GM19099 (cell line): ENCODE measurements around the gene SLC25A47.

Experiments
- POLR2A ChIP-seq: IDR thresholded peaks from 3 replicates; pipeline ENCODE4 v1.6.1; 2011; ENCODE audit warnings: low read depth; ENCODE audit not compliant: insufficient read length; ENCODE audit errors: extremely low read depth

The SLC25A47 gene, protein sequence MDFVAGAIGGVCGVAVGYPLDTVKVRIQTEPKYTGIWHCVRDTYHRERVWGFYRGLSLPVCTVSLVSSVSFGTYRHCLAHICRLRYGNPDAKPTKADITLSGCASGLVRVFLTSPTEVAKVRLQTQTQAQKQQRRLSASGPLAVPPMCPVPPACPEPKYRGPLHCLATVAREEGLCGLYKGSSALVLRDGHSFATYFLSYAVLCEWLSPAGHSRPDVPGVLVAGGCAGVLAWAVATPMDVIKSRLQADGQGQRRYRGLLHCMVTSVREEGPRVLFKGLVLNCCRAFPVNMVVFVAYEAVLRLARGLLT

DNA sequence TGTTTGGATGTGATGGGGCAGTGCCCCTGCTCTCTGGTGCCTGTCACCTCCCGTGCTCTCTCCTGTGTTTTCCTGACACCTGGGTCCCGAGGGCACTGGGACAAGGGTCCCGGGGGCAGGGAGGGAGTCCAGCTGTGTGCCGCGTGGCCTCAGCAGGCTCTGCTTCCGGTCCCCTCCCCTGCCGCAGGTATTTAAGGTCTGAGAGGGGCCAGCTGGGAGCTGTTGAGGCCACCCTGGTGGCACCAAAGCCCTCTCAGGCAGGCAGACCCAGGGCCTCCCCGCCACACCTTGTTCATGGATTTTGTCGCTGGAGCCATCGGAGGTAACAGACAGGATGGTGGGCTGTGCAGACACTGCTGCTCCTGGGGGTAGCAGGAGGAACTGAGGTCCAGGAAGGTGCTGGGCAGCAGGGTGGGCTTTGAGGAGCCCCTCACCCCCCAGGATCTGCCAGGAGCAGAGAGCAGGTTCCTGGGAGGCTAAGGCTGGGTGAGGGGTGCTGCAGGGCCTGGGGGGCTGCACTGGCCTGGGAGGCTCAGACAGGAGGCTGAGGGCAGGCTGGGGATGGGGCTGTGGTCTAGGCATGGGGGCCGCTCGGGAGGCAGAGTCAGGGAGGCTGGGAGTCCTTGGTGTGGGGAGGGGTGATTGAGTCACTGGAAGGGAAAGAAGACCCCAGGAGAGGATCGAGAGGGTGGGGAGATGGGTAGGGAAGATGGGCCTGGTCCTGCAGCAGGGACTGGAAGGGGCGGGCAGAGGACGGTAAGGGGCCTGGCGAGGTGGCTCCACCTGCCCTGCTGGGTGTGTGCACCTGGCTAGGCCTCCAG, at the start of gene SLC25A47:
SLC25A47 (plus strand) TSS at position 219 of the 821 bp plus-strand sequence; CDS start at position 295, 76 bp downstream.
- TF ChIP-seq POLR2A, result no peak

DNA sequence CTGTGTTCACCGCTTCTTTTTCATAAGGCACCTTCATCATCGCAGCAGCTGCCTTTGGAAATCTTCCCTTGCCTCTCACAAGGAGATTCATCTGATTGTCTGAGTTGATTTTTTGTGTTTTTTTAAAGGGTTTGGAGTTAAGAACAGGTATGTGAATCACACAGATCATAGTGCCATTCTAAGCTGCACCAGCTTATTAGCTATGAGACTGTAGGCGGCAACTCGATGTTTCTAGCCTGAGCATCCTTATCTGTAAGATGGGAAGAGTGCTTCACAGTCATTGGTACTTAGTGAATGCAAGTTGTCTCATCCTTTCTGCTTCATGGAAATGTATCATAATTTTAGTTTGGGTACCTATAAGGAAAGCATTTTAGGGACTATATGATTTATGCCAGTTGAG, 48.9 kb upstream of the SLC25A47 start:
- TF ChIP-seq POLR2A, result no peak

DNA sequence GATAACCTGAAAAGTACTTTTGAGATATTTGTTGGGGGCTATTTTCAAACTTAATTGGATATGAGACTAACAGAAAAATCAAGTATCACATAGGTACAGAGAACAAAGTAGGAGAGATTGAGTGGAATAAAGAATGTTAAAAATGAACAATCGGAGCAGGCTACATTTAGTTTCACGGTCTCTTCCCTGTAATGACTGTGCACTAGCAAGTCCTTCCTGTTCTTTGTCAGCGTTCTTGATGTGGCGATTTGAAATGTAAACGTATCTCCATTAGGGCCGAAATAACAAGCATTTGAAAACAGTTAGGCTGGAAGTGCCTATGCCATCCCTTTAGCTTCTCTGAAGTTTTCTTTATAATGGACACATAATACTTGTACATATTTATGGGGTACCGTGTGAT, 47.9 kb upstream of the SLC25A47 start:
- no peak for TF ChIP-seq POLR2A

DNA sequence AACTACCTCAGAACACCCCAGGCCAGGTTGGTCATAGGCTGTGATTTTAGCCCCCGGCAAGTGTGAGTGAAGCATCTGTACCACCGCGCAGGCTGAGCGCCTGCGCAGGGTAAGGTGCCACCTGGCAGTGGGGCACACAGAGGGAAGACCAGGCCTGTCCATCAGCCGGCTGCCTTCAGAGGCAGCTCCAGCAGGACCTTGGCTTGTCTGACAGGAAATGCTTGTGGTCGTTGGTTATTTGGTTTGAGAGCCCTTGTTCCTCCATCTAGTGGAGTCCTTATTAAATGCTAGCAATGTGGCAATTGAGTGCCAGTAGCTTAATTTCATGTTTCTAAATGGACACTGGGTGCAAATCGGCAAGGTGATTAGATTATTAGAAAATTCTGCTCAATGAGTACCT, 44.4 kb upstream of the SLC25A47 start:
- TF ChIP-seq POLR2A, result no peak

DNA sequence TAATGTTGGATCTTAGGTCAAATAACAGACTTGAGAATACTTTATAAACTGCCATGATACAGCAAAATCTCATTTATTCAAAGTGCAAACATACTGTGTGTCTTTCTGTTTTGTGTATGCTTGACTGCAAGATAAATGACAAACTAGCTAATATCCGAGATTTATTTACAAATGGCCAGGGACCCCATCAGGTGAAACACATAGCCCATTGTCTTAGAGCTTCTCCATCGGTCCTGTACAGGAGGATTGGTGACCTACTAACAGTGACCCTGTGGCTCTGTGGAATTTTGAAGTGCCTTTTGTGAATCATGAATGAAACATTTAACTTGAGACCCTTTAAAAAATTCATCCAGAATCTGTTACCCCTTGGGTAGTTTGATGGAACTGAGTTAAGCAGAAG, 44.0 kb upstream of the SLC25A47 start:
- no peak for TF ChIP-seq POLR2A

DNA sequence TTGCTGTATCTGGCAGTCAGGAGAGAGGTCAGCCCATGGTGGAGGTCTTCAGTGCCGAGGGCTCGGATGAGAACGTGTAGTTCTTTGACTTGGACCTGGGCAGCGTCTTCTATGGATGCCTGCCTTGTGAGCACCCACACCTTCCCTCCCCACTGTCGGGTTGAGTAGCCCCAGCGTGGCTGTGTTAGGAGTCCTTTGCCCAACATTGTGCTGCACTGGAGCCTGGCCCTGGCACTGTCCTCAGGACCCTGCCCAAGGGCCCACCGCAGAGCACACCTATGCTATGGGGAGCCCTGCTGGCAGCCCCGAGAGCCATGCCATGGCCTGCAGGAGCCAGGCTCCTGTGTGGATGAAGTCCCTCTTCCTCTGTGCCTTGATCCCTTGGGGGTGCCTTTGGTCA, 43.6 kb upstream of the SLC25A47 start:
- TF ChIP-seq POLR2A, result no peak

DNA sequence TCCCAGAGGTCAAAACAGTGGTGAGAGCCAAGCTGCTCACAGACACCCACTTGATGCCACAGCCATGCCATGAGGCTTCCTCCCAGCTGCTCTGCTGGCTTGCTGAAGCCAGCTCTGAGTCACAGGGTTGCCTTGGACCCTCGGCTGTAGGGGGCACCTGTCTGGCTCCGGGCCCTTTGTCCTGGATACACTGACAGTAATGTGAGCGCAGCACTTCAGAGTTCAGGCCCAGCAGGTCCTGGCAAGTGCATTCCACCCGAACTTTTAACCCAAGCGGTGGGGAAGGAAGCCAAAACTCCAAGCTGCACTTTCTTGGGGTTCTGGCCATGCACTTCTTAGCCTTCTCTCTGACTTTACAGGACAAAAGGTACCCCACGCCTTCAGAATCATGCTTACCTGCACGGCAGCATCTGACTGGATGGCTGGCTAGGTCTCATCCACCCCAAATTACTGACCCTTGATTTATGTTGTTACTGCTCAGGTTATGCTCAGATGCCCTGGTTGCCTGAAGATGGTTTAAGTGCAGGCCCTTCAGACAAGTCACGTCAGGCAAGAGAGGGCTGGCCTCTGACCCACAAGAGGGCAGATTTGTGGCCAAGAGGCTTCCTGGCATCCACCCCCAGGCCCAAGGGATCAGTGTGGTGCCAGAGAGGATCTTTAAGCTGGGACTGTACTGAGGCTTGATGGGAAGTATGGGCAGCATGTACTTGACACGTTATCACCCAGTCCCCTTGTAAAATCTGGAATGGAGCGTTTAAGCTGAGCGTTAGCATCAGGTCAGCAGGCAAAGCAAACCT, 41.7 kb upstream of the SLC25A47 start:
- TF ChIP-seq POLR2A, result no peak

DNA sequence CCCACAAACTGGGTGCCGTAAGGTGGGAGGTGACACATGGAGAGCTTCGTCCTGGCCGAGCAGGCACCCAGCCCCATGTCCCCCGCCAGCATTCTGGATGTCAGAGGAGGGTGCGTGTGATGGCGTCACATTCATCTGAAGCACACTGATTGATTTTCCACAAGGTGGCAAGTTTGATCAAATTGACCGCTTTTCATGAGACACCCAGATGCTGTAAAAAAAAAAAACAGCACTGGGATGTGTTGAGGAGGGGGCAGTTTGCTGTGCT, 41.1 kb upstream of the SLC25A47 start:
- TF ChIP-seq POLR2A, result no peak

DNA sequence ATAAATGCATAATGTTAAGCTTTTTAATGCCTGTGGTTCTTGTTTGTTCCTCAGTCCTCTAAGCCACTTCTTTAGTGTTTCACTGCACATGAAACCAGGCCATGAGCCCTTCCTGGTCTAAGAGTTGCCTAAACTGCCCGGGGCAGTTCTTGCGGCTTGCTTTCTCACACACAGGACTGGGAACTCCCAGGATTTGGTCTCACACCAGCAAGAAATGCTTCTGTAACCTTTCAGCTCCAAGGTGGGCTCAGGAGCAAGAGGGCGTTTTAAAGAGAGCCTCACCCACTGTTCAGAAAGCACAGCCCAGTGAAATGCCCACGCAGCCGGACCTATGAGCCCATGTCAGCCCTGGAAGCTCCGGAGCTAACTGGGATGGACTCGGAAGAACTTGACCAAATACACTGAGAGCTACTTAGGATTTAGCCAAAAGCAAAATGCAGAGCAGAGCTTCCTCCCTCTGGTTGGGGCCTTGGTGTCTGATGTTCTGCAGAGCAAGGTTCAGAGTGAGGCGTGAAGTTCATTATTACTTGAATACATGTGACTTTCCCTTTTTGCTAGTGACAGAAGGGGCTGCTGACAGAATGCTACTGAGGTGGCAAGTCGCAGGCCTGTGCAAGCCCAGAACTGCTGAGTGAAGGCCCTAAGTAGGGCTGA, 40.2 kb upstream of the SLC25A47 start:
- TF ChIP-seq POLR2A, result no peak

DNA sequence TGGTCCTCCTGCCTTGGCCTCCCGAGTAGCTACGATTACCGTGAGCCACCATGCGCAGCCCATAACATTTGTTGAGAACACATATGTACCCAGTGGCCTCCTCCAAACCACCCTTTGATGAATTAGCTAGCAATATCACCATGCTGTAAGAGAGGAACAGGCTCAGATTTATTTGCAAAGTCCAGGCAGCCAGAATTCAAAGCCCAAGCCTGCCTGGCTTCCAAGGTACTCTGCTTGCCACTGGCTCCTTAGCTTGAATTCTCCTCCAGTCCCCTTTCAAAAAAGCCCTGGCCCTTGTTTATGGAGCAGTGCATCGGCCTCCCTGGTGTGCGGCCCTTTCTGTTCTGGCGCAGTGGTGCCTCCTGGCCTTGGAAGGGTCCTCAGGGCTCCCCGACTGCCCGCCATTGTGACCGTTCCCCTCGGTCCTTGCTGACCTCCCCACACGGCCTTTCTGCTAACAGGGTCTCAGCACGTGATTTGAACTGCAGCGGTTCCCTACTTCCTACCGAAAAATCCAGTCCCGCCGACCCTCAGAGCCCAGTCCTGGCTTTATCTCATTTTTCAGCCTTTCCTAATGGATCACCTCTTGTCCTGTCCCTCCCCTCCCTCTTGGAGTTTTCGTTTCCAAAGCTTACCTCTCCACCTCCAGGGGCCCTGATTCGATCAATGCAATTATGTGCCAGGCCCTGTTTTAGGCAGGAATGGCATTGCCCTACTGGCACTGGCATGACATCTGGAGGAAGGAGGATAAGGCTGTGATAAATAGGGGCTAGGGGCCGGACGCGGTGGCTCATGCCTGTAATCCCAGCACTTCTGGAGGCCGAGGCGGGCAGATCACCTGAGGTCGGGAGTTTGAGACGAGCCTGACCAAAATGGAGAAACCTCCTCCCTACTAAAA, 38.9 kb upstream of the SLC25A47 start:
- TF ChIP-seq POLR2A, result no peak

DNA sequence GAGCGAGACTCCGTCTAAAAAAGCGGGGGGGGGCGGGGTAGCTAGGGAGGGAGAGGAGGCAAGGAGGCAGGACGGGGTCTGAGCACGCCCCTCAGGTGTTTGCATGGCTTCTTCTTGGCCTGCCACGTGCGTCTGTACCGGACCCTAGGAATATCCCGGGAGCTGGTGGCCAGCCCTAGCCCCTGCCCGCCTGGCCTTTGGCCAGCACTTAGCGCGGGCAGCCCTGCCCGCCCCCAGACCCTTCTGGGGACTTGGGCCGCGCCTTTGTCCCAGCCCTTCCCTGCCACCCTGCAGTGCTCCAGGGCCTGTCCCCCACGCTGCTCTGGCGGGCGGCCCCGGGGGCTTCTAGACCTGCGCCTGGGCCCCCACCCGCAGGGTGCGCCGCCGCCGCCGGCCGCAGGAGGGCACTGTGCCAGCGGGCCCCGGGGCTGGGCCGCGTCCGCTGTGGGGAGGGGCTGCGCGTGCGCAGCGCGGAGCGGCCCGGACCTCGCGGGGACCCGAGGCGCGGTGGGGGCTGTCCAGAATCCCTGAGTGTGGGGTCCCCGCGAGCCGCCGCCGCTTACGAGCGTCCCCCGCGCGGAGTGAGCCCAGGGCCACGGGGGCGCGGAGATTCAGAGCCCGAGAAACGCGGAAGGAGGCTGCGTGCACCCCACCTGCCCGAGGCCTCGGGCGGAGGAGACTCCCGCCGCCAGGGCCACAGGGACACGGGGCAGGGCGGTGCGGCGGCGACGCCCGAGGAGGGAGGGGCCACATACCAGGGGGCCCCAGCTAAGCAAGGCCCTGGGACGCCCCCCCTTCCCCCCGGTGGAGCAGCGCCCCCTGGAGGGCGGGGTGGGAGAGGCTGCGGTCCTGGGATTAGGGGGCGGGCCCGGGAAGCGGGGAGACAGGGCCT, 37.9 kb upstream of the SLC25A47 start:
- TF ChIP-seq POLR2A, result peak; percentile 70

DNA sequence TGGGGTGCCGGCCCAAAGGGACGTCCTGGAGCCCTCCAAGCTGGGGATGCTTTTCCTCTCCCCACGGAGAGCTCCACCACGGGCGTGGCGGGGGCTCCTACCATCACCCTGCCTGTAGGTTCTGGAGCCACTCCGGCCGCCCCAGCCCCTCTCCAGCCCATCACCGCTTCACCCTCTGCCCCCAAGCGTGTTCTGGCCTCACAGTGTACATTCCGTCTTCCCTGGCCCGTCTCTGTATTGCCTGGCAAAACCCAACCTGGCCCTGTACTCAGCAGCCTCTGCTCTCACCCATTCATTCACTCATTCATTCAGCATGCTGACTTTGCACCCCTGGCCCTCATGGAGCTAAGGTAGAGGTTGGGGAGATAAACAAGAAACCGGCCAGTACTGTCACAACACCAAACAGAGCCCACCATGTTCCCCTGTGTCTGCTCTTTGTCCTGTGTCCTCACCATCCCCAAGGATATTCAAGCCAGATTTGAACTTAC, 37.2 kb upstream of the SLC25A47 start:
- no peak for TF ChIP-seq POLR2A
